GM19193 (cell line): ENCODE data around the gene PTPN7.

Experiments
- POLR2A ChIP-seq: IDR thresholded peaks from 4 replicates; pipeline ENCODE4 v1.6.1; 2011; ENCODE audit not compliant: insufficient read depth, insufficient read length; ENCODE audit errors: extremely low read depth

The PTPN7 gene

GRCh38 chr1:202152399-202152798 lies 8.0 kb downstream of the PTPN7 start:
- TF ChIP-seq POLR2A = no peak

DNA sequence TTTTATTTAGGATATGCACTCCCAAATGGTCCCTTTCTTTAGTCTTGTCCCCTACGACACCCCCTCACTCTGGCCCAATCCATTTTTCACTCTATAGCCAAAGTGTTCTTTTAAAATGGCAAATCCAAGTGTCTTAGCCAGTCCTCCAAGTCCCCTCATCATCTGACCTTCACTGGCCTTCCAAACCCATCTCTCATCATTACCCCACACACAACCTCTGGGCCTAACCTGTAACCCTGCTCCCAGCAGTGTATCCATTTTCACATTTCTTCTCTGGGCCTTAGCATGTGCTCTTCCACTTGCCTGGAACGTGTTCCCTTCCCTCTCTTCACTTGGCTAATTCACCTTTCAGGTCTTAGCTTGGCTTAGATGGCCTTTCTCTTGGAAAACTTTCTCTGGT lies 9.4 kb downstream of the PTPN7 start:
- TF ChIP-seq POLR2A = no peak

GRCh38 chr1:202150602-202151001 lies 9.8 kb downstream of the PTPN7 start:
- TF ChIP-seq POLR2A = no peak

- TF ChIP-seq POLR2A = no peak
Measured at GRCh38 chr1:202150187-202150586, 10.2 kb downstream of the PTPN7 start.

GRCh38 chr1:202149566-202149965 lies 10.8 kb downstream of the PTPN7 start:
- no peak for TF ChIP-seq POLR2A

GRCh38 chr1:202148391-202148790 lies 12.0 kb downstream of the PTPN7 start:
- TF ChIP-seq POLR2A = no peak

DNA sequence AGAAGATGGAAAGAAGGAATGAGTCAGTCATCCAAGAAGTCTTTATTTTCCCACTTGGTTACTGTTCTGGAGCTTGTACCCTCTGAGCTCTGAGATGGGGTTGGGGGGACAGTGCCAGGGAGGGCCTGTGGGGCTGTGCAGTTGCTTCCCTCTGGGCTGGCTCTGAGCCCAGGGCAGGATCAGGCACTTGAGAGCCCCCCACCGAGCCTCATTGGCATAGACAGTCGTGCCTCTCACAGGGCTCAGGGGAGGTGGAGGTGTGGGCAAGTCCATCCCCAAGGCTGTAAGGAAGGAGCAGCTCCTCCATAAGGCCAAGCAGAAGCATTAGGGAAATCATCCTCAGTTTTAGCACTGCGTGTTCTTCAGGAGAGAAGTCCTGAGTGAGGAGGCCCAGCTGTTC lies 13.4 kb downstream of the PTPN7 start:
- no peak for TF ChIP-seq POLR2A

GRCh38 chr1:202146279-202146678 lies 14.1 kb downstream of the PTPN7 start:
- no peak for TF ChIP-seq POLR2A

DNA sequence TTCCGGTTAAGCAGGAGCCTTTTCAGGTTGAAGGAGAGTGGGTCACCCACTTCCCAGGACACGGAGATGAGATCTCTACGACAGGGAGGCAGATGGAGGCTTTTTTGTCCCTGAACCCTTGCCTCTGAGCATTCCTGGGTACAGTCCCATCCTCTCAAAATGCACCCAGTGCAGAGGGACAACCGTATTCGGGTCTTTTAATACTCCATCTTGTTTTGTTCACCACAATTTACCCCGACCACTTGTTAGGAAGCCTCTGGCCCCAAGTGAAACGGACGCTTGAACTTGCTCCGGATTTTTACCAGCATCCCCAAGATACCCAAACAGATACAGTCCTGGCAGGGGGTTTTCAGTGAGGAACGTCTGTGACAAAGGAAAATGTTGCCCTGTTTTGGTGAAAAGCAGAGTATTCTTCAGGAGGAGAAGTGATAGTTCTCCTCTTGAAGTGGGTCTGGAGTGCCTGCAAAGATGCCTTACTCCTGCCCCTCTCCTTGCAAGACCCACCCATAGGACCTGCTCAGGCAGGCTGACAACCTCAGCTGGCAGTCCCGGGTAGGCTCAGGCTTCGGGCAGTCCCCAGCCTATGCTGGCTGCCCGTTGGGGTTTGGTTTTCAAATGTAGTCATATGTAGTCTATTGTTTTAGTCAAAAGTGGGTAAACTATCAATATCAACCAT lies 15.2 kb downstream of the PTPN7 start:
- no peak for TF ChIP-seq POLR2A

- TF ChIP-seq POLR2A = peak; percentile 62
Measured at GRCh38 chr1:202144402-202145067, 15.9 kb downstream of the PTPN7 start, which contains the start of gene ARL8A. ARL8A (minus strand) TSS chr1:202144737; CDS start chr1:202144572, 165 bp downstream.

GRCh38 chr1:202143768-202144401 lies 16.5 kb downstream of the PTPN7 start:
- peak; percentile 33 for TF ChIP-seq POLR2A

GRCh38 chr1:202143011-202143767 lies 17.2 kb downstream of the PTPN7 start:
- no peak for TF ChIP-seq POLR2A

GRCh38 chr1:202140833-202141232 lies 19.6 kb downstream of the PTPN7 start:
- no peak for TF ChIP-seq POLR2A

GRCh38 chr1:202135221-202135721 lies 25.1 kb downstream of the PTPN7 start:
- TF ChIP-seq POLR2A = no peak

- no peak for TF ChIP-seq POLR2A
Measured at GRCh38 chr1:202134645-202135172, 25.7 kb downstream of the PTPN7 start.
